ENCODE data around the gene KCTD6.

DNA sequence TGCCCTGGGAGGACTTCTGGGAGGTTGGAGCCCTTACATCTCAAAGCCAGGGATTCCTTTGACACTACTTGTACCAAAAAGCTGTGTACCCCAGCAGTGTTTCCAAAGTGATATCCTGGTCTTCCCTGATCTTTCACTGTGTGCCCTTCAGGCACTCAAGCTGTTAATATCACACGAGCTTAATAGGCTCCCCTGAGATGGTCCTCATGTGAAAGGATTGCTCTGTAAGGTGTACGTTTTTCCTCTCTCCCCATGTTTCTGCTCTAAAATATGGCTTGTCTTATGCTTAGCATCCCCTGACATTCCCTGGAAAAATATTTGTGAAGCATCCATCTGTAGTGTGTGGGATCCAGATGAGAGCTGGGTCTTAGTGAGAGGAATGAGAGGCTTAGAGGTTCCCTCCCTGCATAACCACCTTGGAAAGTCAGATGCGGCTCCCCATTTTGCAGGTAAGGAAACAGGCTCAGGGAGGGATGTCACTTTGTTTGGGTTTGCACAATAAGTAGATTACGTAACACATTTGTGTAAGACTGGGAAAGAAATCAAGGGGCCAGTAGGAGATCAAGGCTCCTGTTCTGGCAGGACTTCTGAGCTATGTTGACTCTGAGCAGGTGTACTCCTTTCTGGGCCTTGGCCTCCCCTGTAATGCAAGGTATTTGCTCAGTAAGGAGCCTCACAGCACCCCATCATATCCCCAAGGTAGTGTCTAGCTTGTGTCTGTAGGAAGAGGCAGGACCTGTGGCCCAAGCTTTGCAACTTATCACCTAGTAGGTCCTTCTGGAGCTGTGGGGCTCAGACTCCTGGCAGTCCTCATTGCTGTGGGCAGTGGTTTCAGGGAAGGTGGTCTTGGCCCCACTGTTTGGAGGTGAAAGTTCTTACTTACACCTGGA, 45.8 kb downstream of the KCTD6 start:
- TF ChIP-seq, protein P1, sequence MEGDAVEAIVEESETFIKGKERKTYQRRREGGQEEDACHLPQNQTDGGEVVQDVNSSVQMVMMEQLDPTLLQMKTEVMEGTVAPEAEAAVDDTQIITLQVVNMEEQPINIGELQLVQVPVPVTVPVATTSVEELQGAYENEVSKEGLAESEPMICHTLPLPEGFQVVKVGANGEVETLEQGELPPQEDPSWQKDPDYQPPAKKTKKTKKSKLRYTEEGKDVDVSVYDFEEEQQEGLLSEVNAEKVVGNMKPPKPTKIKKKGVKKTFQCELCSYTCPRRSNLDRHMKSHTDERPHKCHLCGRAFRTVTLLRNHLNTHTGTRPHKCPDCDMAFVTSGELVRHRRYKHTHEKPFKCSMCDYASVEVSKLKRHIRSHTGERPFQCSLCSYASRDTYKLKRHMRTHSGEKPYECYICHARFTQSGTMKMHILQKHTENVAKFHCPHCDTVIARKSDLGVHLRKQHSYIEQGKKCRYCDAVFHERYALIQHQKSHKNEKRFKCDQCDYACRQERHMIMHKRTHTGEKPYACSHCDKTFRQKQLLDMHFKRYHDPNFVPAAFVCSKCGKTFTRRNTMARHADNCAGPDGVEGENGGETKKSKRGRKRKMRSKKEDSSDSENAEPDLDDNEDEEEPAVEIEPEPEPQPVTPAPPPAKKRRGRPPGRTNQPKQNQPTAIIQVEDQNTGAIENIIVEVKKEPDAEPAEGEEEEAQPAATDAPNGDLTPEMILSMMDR (conservative IDR thresholded peaks at IDR 0.05; ENCODE audit: low read length) = no peak
- TF ChIP-seq EZH2phosphoT487 (IDR thresholded peaks at IDR 0.05; ENCODE audit: borderline replicate concordance, low read depth, low read length) = no peak
